ENCODE data around the gene ACCS.

The ACCS gene

DNA sequence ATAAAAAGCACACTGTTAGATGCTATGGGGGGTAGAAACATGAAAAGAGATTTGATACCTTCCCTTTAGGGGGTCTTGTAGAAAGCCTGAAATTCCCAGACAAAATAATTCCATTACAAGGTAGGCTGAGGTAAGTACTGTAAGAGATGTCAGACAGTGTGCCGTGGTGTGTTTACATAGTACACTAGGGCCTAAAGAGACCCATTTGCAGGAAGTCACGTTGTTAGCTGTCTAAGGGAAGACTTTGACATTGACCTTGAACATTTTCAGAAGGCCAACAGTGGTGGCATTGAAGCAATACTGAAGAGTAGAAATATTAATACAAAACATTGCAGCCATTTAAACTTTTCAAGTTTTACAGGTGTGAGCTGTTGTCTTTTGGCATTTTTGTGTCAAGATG, 60.2 kb downstream of the ACCS start:
- no peak overlapping the region for H3K9ac ChIP-seq
- no peaks in the 10 kb centered on the region for H3K4me1 ChIP-seq (ENCODE audit: low read depth, poor library complexity, severe bottlenecking)
- H3K36me3 ChIP-seq (ENCODE audit: insufficient read depth) = no peaks in the 10 kb centered on the region
- TF ChIP-seq, protein P1, sequence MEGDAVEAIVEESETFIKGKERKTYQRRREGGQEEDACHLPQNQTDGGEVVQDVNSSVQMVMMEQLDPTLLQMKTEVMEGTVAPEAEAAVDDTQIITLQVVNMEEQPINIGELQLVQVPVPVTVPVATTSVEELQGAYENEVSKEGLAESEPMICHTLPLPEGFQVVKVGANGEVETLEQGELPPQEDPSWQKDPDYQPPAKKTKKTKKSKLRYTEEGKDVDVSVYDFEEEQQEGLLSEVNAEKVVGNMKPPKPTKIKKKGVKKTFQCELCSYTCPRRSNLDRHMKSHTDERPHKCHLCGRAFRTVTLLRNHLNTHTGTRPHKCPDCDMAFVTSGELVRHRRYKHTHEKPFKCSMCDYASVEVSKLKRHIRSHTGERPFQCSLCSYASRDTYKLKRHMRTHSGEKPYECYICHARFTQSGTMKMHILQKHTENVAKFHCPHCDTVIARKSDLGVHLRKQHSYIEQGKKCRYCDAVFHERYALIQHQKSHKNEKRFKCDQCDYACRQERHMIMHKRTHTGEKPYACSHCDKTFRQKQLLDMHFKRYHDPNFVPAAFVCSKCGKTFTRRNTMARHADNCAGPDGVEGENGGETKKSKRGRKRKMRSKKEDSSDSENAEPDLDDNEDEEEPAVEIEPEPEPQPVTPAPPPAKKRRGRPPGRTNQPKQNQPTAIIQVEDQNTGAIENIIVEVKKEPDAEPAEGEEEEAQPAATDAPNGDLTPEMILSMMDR (conservative IDR thresholded peaks at IDR 0.05; ENCODE audit: low read depth, low read length) = no peak
- no peak overlapping the region for H3K4me2 ChIP-seq
- H3K27me3 ChIP-seq (ENCODE audit: insufficient read depth, low read depth) = no peaks in the 10 kb centered on the region
- H3K79me2 ChIP-seq (ENCODE audit: insufficient read depth, low read depth) = no peaks in the 10 kb centered on the region
- H3K4me3 ChIP-seq (IDR thresholded peaks at IDR 0.05; ENCODE audit: insufficient read depth, low read depth, low read length) = no peak overlapping the region
- no peaks in the 10 kb centered on the region for H4K20me1 ChIP-seq (ENCODE audit: insufficient read depth)
- H3K27ac ChIP-seq = no peak overlapping the region
- no peak overlapping the region for H2AFZ ChIP-seq (ENCODE audit: low read depth)

GRCh38 chr11:44127130-44127529, 61.1 kb downstream of the ACCS start:
- Histone ChIP-seq H4K20me1 (ENCODE audit: insufficient read depth) (no peaks in the 10 kb centered on the region), H3K79me2 (ENCODE audit: insufficient read depth, low read depth) (no peaks in the 10 kb centered on the region), H3K27me3 (ENCODE audit: insufficient read depth, low read depth) (no peaks in the 10 kb centered on the region), H3K27ac (no peak overlapping the region), H3K36me3 (ENCODE audit: insufficient read depth) (no peaks in the 10 kb centered on the region), H3K9ac (no peak overlapping the region), H3K4me3 (IDR thresholded peaks at IDR 0.05; ENCODE audit: insufficient read depth, low read depth, low read length) (no peak overlapping the region), H2AFZ (ENCODE audit: low read depth) (no peak overlapping the region), H3K4me2 (no peak overlapping the region), H3K4me1 (ENCODE audit: low read depth, poor library complexity, severe bottlenecking) (no peaks in the 10 kb centered on the region)
- TF ChIP-seq, protein P1 (conservative IDR thresholded peaks at IDR 0.05; ENCODE audit: low read depth, low read length) = no peak

DNA sequence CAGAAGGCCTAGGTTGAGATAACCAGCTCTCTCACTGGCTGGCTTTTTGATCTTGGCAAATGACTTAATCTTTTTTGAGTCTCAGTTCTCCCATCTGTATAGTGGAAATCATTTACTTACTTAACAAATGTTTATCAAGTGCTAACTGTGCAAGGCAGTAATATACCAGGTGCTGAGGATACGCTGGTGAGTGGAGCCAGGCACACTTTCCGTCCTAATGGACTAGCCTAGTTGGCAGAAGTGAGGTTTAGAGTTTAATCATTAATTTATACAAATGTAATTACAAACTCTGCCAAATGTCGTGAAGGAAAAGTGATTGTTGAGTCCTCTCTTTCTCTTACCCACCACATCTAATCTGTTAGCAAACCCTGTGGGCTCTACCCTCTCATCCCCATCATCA, 62.7 kb downstream of the ACCS start:
- H3K27me3 ChIP-seq (ENCODE audit: insufficient read depth, low read depth) = no peaks in the 10 kb centered on the region
- H2AFZ ChIP-seq (ENCODE audit: low read depth) = no peak overlapping the region
- H3K27ac ChIP-seq = no peak overlapping the region
- H4K20me1 ChIP-seq (ENCODE audit: insufficient read depth) = no peaks in the 10 kb centered on the region
- H3K79me2 ChIP-seq (ENCODE audit: insufficient read depth, low read depth) = no peaks in the 10 kb centered on the region
- H3K9ac ChIP-seq = no peak overlapping the region
- TF ChIP-seq, protein P1 (conservative IDR thresholded peaks at IDR 0.05; ENCODE audit: low read depth, low read length) = no peak
- H3K4me1 ChIP-seq (ENCODE audit: low read depth, poor library complexity, severe bottlenecking) = no peaks in the 10 kb centered on the region
- H3K4me2 ChIP-seq = no peak overlapping the region
- no peaks in the 10 kb centered on the region for H3K36me3 ChIP-seq (ENCODE audit: insufficient read depth)
- no peak overlapping the region for H3K4me3 ChIP-seq (IDR thresholded peaks at IDR 0.05; ENCODE audit: insufficient read depth, low read depth, low read length)

- Histone ChIP-seq H3K4me3 (IDR thresholded peaks at IDR 0.05; ENCODE audit: insufficient read depth, low read depth, low read length) (no peak overlapping the region), H3K27ac (no peak overlapping the region)
- TF ChIP-seq, protein P1 (conservative IDR thresholded peaks at IDR 0.05; ENCODE audit: low read depth, low read length) = no peak
Observed at GRCh38 chr11:44130751-44131150, 64.7 kb downstream of the ACCS start.

More at GRCh38 chr11:44130751-44131150, 64.7 kb downstream of the ACCS start:
- H3K4me1 ChIP-seq (ENCODE audit: low read depth, poor library complexity, severe bottlenecking) = no peaks in the 10 kb centered on the region
- H3K27me3 ChIP-seq (ENCODE audit: insufficient read depth, low read depth) = no peaks in the 10 kb centered on the region
- no peaks in the 10 kb centered on the region for H3K79me2 ChIP-seq (ENCODE audit: insufficient read depth, low read depth)
- H3K9ac ChIP-seq = no peak overlapping the region
- H3K4me2 ChIP-seq = no peak overlapping the region
- H3K36me3 ChIP-seq (ENCODE audit: insufficient read depth) = no peaks in the 10 kb centered on the region
- H4K20me1 ChIP-seq (ENCODE audit: insufficient read depth) = no peaks in the 10 kb centered on the region
- H2AFZ ChIP-seq (ENCODE audit: low read depth) = no peak overlapping the region

Data from KMS-11 (cell line).